ENCODE data around the gene DCHS1. TPM values are rescaled to one million over a fixed set of nuclear protein-coding genes. Genes with fewer than 3 reads are reported as not detected.

DCHS1 gene
- total RNA-seq, 1 experiment from 2014 or later = 14.2 TPM

GRCh38 chr11:6650104-6650503, 5.5 kb downstream of the DCHS1 start (continued):
- TF ChIP-seq FOXP4 (CRISPR knock-in tag; IDR thresholded peaks at IDR 0.05) (no peak), ZNF416 (CRISPR knock-in tag; IDR thresholded peaks at IDR 0.05) (no peak), CTCF (IDR thresholded peaks at IDR 0.05) (no peak), TEAD4 (CRISPR knock-in tag; IDR thresholded peaks at IDR 0.05) (no peak), FOXJ3 (CRISPR knock-in tag; IDR thresholded peaks at IDR 0.05; ENCODE audit: borderline replicate concordance) (no peak), NFE2L1 (CRISPR knock-in tag; IDR thresholded peaks at IDR 0.05) (no peak)

- no peak overlapping the region for H3K27ac Mint-ChIP-seq
These were observed 7.1 kb downstream of the DCHS1 start for GRCh38 chr11:6648501-6648900.

More at GRCh38 chr11:6648501-6648900, 7.1 kb downstream of the DCHS1 start:
- DNase-seq (ENCODE audit: low spot score) = no peak
- Mint-ChIP-seq H3K4me1 (no peaks in the 10 kb centered on the region), H3K27me3 (ENCODE audit: low read depth) (no peaks in the 10 kb centered on the region), H3K4me3 (no peak overlapping the region), H3K36me3 (no peaks in the 10 kb centered on the region), H3K9me3 (no peaks in the 10 kb centered on the region)
- POLR2A ChIA-PET = no interaction called here
- TF ChIP-seq MLX (CRISPR knock-in tag; IDR thresholded peaks at IDR 0.05) = no peak
- TF ChIP-seq ESRRA (CRISPR knock-in tag; IDR thresholded peaks at IDR 0.05; ENCODE audit: borderline replicate concordance) = no peak
- no peak for TF ChIP-seq RELA (CRISPR knock-in tag; IDR thresholded peaks at IDR 0.05; ENCODE audit: borderline replicate concordance)
- TF ChIP-seq ZNF416 (CRISPR knock-in tag; IDR thresholded peaks at IDR 0.05) = no peak
- no peak for TF ChIP-seq CDX4 (CRISPR knock-in tag; IDR thresholded peaks at IDR 0.05; ENCODE audit: borderline replicate concordance)
- no peak for TF ChIP-seq KAT7 (CRISPR knock-in tag; IDR thresholded peaks at IDR 0.05; ENCODE audit: borderline replicate concordance)
- TF ChIP-seq ZNF232 (CRISPR knock-in tag; IDR thresholded peaks at IDR 0.05) = no peak
- TF ChIP-seq E2F1 (CRISPR knock-in tag; IDR thresholded peaks at IDR 0.05) = no peak
- no peak for TF ChIP-seq ZNF138 (CRISPR knock-in tag; conservative IDR thresholded peaks at IDR 0.05)
- no peak for TF ChIP-seq PRDM15 (CRISPR knock-in tag; IDR thresholded peaks at IDR 0.05)
- no peak for ATAC-seq
- CTCF ChIA-PET = no interaction called here
